ENCODE measurements around the gene DCDC1.

- no peak for TF ChIP-seq CTCF (IDR thresholded peaks at IDR 0.05)
- no peak for TF ChIP-seq POLR2A (IDR thresholded peaks at IDR 0.05)
These were observed 155.2 kb downstream of the DCDC1 start for GRCh38 chr11:31214372-31214771.

Data from lower leg skin (tissue), 3 donors.